DOHH2 (cell line): ENCODE results near the gene PIGQ.

Source experiments
- H3F3A ChIP-seq: fragments of 200-600 bp; sonication (generic), shearing (Covaris generic); 2 replicates; pipeline ENCODE4 v1.6.0; 2016; ENCODE audit warnings: antibody characterized with exemption, mild to moderate bottlenecking; ENCODE audit not compliant: control insufficient read depth, insufficient read depth
- H3K27ac ChIP-seq: fragments of 200-600 bp; sonication (generic); 2 replicates; pipeline ENCODE4 v1.5.1; 2014; ENCODE audit warnings: low read depth, mild to moderate bottlenecking, low read length, moderate library complexity
- H3K27me3 ChIP-seq: fragments of 200-600 bp; sonication (generic); 2 replicates; pipeline ENCODE4 v1.6.1; 2014; ENCODE audit warnings: mild to moderate bottlenecking, low read length, mixed read lengths; ENCODE audit not compliant: control insufficient read depth
- H3K36me3 ChIP-seq: fragments of 200-600 bp; sonication (generic); 2 replicates; pipeline ENCODE4 v1.6.1; 2014; ENCODE audit warnings: mild to moderate bottlenecking, low read length, moderate library complexity, mixed read lengths; ENCODE audit not compliant: control insufficient read depth
- H3K4me1 ChIP-seq: fragments of 200-600 bp; sonication (generic); 2 replicates; pipeline ENCODE4 v1.6.1; 2014; ENCODE audit warnings: mild to moderate bottlenecking, low read length, mixed read lengths; ENCODE audit not compliant: control insufficient read depth
- H3K4me2 ChIP-seq: fragments of 200-600 bp; sonication (generic); 2 replicates; pipeline ENCODE4 v1.6.0; 2014; ENCODE audit warnings: mild to moderate bottlenecking, low read length, moderate library complexity
- H3K4me3 ChIP-seq: fragments of 200-600 bp; sonication (generic); 2 replicates; pipeline ENCODE4 v1.5.1; 2014; ENCODE audit warnings: mild to moderate bottlenecking, low read length, mixed read lengths
- H3K79me2 ChIP-seq: fragments of 200-600 bp; sonication (generic); 2 replicates; pipeline ENCODE4 v1.6.1; 2014; ENCODE audit warnings: mild to moderate bottlenecking, low read length, mixed read lengths; ENCODE audit not compliant: control insufficient read depth
- H3K9me2 ChIP-seq: fragments of 200-600 bp; sonication (generic); replicated peaks from 2 replicates; pipeline ENCODE4 v1.6.1; 2014; ENCODE audit warnings: mild to moderate bottlenecking, low read length, mixed read lengths; ENCODE audit not compliant: control insufficient read depth
- H3K9me3 ChIP-seq: fragments of 200-600 bp; sonication (generic); 2 replicates; pipeline ENCODE4 v1.6.1; 2014; ENCODE audit warnings: antibody characterized with exemption, low read length, mixed read lengths; ENCODE audit not compliant: control insufficient read depth, insufficient read depth
- H4K20me1 ChIP-seq: fragments of 200-600 bp; sonication (generic); 2 replicates; pipeline ENCODE4 v1.6.0; 2014; ENCODE audit warnings: low read depth, mild to moderate bottlenecking, antibody characterized with exemption, low read length, moderate library complexity; ENCODE audit not compliant: control insufficient read depth, insufficient read depth
- EZH2phosphoT487 ChIP-seq: fragments of 200-600 bp; sonication (generic); IDR thresholded peaks from 2 replicates; pipeline ENCODE4 v1.6.1; 2017; ENCODE audit warnings: borderline replicate concordance, mild to moderate bottlenecking, antibody characterized with exemption, low read length, moderate library complexity, mixed read lengths
- TF ChIP-seq, protein P1 (sequence below): fragments of 200-600 bp; sonication (generic); IDR thresholded peaks from one replicate; pipeline ENCODE4 v1.5.1; 2014; ENCODE audit warnings: antibody characterized with exemption, mild to moderate bottlenecking, low read depth, low read length; ENCODE audit not compliant: poor library complexity, severe bottlenecking

The PIGQ gene

DNA sequence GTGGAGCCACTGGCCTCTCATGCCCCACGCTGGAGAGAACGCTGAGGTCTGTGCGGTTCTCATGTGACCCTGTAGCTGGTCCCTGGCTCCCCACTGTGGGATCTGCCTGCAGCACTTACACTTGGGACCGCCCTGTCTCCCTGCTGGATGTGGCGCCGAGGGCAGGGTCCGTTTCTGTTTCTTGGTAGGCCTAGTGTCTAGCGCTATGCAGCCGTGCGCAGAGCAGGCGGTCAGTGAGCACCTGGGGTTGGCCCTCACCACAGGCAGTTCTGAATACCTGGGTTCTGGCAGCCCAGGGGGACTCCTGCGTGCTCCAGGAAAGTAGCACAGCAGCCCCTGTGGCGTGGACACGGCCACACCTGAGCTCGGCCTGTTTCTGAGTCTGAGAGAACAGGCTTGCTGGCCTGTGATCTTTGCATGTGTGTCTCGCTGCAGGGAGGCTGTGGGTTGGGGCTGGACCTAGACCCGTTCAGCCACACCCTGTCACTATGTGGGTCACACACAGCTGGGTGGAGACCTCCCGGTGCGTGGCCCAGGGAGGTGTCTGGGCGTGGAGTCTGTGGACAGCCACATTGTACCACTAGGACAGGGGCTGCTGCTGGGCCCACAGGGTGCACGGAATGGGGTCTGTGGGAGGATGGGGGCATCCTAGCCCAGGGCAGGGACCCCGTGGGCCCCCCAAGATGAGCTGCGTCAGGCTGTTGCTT is 39.5 kb upstream of the PIGQ start:
- Histone ChIP-seq H3K9me2 (no peaks in the 10 kb centered on the region), H3K79me2 (peaks cover 91% of the 10 kb centered on the region), H3K4me2 (peak overlapping the region; percentile 68; the same call in 1 of the 2 replicates), H3K9me3 (no peaks in the 10 kb centered on the region), H4K20me1 (peaks cover 14% of the 10 kb centered on the region), H3K4me1 (peaks cover 25% of the 10 kb centered on the region), H3K27ac (no peak overlapping the region), H3F3A (peaks cover 3% of the 10 kb centered on the region), H3K4me3 (no peak overlapping the region), H3K27me3 (no peaks in the 10 kb centered on the region), H3K36me3 (peaks cover 35% of the 10 kb centered on the region)
- TF ChIP-seq EZH2phosphoT487 = no peak
- TF ChIP-seq, protein P1, sequence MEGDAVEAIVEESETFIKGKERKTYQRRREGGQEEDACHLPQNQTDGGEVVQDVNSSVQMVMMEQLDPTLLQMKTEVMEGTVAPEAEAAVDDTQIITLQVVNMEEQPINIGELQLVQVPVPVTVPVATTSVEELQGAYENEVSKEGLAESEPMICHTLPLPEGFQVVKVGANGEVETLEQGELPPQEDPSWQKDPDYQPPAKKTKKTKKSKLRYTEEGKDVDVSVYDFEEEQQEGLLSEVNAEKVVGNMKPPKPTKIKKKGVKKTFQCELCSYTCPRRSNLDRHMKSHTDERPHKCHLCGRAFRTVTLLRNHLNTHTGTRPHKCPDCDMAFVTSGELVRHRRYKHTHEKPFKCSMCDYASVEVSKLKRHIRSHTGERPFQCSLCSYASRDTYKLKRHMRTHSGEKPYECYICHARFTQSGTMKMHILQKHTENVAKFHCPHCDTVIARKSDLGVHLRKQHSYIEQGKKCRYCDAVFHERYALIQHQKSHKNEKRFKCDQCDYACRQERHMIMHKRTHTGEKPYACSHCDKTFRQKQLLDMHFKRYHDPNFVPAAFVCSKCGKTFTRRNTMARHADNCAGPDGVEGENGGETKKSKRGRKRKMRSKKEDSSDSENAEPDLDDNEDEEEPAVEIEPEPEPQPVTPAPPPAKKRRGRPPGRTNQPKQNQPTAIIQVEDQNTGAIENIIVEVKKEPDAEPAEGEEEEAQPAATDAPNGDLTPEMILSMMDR = no peak

DNA sequence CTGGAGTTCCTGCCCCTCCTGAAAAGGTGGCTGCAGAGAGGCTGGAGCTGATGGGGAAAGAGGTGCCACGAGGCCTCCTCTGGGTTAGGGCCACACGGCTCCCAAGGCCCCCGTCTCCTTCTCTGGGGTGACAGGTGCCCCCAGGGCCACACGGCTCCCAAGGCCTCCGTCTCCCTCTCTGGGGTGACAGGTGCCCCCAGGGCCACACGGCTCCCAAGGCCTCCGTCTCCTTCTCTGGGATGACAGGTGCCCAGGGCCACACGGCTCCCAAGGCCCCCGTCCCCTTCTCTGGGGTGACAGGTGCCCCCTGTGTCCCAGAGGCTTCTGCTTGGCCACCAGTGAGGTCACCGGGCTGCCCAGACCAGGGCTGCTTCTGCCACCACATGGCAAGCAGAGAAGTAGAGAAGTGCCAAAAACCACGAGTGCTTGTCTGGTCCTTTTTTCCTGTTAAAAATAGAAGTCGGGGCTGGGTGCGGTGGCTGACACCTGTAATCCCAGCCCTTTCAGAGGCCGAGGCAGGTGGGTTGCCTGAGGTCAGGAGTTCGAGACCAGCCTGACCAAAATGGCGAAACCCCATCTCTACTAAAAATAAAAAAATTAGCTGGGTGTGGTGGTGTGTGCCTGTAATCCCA is 38.2 kb upstream of the PIGQ start:
- Histone ChIP-seq H3K4me3 (no peak overlapping the region), H3K4me1 (peaks cover 14% of the 10 kb centered on the region), H3K4me2 (no peak overlapping the region), H4K20me1 (peaks cover 14% of the 10 kb centered on the region), H3K9me2 (no peaks in the 10 kb centered on the region), H3K36me3 (peaks cover 36% of the 10 kb centered on the region), H3K27me3 (no peaks in the 10 kb centered on the region), H3K79me2 (peaks cover 91% of the 10 kb centered on the region), H3F3A (no peaks in the 10 kb centered on the region), H3K27ac (no peak overlapping the region), H3K9me3 (no peaks in the 10 kb centered on the region)
- no peak for TF ChIP-seq EZH2phosphoT487
- TF ChIP-seq, protein P1 = no peak

DNA sequence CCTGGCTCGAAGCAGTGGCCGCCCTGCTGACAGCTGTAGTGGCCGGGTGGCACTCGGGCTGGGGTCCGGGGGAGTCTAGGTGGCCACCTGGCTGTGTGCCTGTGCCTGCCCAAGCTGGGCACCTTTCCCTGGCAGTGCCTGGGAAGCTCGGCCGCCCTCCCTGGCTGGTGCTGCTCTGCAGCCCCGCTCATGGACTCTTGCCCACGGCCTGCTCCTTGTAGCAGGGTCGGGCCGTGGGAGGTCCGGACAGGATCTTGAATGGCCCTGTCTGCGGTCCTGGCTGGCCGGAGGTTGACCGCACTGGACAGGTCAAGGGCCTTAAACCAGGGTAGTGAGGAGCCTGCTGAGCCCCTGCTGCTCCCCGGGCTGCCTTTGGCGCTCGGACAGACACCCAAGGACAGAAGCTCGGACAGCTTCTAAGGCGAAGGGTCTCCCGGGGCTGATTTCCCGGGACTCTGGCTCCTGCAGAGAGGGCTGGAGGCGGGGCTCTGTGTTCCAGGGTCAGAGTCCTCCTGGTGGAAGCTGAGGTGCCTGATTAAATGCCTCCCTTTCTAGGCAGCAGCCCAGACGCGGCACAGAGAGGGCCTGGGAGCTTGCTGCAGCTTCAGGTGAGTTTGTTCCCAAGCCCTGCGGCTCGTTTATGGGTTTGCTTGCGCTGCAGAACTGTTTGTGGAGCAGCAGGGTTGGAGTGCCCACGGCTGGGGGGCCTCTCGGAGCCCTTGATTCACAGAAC is 36.2 kb upstream of the PIGQ start:
- peaks cover 99% of the 10 kb centered on the region for H3K79me2 ChIP-seq
- H3K27ac ChIP-seq = no peak overlapping the region
- H3F3A ChIP-seq = no peaks in the 10 kb centered on the region
- H3K9me3 ChIP-seq = no peaks in the 10 kb centered on the region
- no peak overlapping the region for H3K4me2 ChIP-seq
- TF ChIP-seq EZH2phosphoT487 = no peak
- TF ChIP-seq, protein P1 = no peak
- peaks cover 14% of the 10 kb centered on the region for H3K4me1 ChIP-seq
- H4K20me1 ChIP-seq = peaks cover 14% of the 10 kb centered on the region
- H3K9me2 ChIP-seq = no peaks in the 10 kb centered on the region
- H3K27me3 ChIP-seq = no peaks in the 10 kb centered on the region
- H3K36me3 ChIP-seq = peaks cover 44% of the 10 kb centered on the region
- no peak overlapping the region for H3K4me3 ChIP-seq
